Measurements from ENCODE around the gene CHI3L2. TPM values are rescaled to one million over a fixed set of nuclear protein-coding genes. Genes with fewer than 3 reads are reported as not detected.

The CHI3L2 gene
- polyA plus RNA-seq, 1 donor from 2014 or later = not detected

DNA sequence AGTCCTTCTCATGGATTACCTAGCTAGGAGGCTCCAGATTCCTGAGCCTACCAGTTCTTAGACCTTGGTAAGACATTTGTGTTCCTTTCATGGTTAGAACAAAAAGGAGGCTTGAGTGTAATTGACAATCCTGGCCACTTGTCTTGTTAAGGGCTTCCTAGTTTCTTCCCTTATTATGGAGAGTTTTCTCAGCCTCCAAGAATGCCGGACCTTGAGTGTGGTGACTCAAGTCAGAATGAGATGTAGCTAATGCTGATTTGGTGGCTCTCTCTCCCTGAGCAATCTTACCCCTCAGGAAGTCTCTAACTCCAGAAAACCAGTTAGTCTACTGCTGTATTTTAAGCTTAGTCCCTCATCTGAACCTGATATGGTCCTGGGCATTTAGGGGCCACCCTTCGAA is 14.3 kb downstream of the CHI3L2 start:
- Histone ChIP-seq H4K20me1 (ENCODE audit: insufficient read depth) (no peaks in the 10 kb centered on the region), H3K36me3 (ENCODE audit: insufficient read depth, low read length) (no peaks in the 10 kb centered on the region), H3F3A (ENCODE audit: insufficient read depth, low read length, poor library complexity, severe bottlenecking) (no peaks in the 10 kb centered on the region), H3K4me3 (ENCODE audit: low read length) (no peak overlapping the region), H2AFZ (ENCODE audit: low read depth, low read length) (no peak overlapping the region), H3K9ac (ENCODE audit: low read length) (no peak overlapping the region), H3K79me2 (replicated peaks; ENCODE audit: insufficient read depth, low read length) (no peaks in the 10 kb centered on the region), H3K27me3 (ENCODE audit: insufficient read depth, low read depth, low read length) (no peaks in the 10 kb centered on the region), H3K9me3 (ENCODE audit: low read length) (no peaks in the 10 kb centered on the region), H3K4me2 (ENCODE audit: low read length) (no peak overlapping the region), H3K9me2 (ENCODE audit: insufficient read depth, low read length) (no peaks in the 10 kb centered on the region), H3K27ac (ENCODE audit: low read length) (no peak overlapping the region)
- TF ChIP-seq SMC3 (conservative IDR thresholded peaks at IDR 0.05; ENCODE audit: poor library complexity) (no peak), POLR2AphosphoS5 (IDR thresholded peaks at IDR 0.05) (no peak), EP300 (conservative IDR thresholded peaks at IDR 0.05; ENCODE audit: poor library complexity, severe bottlenecking) (no peak), EZH2 (IDR thresholded peaks at IDR 0.05; ENCODE audit: borderline replicate concordance, insufficient read depth, low read length, poor library complexity, severe bottlenecking) (no peak), MXI1 (conservative IDR thresholded peaks at IDR 0.05; ENCODE audit: poor library complexity, severe bottlenecking) (no peak), RAD21 (conservative IDR thresholded peaks at IDR 0.05) (no peak), TAF1 (IDR thresholded peaks at IDR 0.05; ENCODE audit: low read depth) (no peak)
- TF ChIP-seq, protein P1, sequence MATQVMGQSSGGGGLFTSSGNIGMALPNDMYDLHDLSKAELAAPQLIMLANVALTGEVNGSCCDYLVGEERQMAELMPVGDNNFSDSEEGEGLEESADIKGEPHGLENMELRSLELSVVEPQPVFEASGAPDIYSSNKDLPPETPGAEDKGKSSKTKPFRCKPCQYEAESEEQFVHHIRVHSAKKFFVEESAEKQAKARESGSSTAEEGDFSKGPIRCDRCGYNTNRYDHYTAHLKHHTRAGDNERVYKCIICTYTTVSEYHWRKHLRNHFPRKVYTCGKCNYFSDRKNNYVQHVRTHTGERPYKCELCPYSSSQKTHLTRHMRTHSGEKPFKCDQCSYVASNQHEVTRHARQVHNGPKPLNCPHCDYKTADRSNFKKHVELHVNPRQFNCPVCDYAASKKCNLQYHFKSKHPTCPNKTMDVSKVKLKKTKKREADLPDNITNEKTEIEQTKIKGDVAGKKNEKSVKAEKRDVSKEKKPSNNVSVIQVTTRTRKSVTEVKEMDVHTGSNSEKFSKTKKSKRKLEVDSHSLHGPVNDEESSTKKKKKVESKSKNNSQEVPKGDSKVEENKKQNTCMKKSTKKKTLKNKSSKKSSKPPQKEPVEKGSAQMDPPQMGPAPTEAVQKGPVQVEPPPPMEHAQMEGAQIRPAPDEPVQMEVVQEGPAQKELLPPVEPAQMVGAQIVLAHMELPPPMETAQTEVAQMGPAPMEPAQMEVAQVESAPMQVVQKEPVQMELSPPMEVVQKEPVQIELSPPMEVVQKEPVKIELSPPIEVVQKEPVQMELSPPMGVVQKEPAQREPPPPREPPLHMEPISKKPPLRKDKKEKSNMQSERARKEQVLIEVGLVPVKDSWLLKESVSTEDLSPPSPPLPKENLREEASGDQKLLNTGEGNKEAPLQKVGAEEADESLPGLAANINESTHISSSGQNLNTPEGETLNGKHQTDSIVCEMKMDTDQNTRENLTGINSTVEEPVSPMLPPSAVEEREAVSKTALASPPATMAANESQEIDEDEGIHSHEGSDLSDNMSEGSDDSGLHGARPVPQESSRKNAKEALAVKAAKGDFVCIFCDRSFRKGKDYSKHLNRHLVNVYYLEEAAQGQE (IDR thresholded peaks at IDR 0.05; ENCODE audit: borderline replicate concordance) = no peak
- TF ChIP-seq, protein P2, sequence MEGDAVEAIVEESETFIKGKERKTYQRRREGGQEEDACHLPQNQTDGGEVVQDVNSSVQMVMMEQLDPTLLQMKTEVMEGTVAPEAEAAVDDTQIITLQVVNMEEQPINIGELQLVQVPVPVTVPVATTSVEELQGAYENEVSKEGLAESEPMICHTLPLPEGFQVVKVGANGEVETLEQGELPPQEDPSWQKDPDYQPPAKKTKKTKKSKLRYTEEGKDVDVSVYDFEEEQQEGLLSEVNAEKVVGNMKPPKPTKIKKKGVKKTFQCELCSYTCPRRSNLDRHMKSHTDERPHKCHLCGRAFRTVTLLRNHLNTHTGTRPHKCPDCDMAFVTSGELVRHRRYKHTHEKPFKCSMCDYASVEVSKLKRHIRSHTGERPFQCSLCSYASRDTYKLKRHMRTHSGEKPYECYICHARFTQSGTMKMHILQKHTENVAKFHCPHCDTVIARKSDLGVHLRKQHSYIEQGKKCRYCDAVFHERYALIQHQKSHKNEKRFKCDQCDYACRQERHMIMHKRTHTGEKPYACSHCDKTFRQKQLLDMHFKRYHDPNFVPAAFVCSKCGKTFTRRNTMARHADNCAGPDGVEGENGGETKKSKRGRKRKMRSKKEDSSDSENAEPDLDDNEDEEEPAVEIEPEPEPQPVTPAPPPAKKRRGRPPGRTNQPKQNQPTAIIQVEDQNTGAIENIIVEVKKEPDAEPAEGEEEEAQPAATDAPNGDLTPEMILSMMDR (IDR thresholded peaks at IDR 0.05; ENCODE audit: poor library complexity, severe bottlenecking) = no peak

DNA sequence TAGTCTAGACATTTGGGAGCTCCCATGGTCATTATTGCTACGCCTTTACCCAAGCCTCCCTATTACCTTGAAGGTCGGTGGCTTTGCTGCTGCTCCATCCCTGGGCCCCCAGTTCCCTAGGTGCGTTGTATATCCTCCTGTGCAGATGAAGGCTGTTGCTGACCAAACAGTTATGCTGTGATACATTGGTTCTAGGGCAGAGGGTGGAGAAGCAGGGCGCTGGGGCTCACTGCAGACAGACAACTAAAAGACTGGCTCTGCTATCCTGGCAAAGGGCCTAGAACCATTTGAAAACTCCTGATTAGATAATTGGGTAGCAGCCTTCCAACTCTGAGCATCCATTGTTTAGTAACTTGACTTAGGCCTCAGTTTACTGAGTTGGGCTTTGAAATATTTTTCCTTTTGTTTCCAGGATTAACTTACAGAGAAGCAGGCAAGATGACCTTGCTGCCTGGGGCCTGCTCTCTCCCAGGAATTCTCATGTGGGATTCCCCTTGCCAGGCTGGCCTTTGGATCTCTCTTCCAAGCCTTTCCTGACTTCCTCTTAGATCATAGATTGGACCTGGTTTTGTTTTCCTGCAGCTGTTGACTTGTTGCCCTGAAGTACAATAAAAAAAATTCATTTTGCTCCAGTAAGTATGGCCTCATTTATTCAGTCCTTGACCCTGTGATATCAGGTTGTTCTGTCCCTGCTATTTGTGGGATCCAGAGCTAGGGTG is 15.5 kb downstream of the CHI3L2 start:
- Histone ChIP-seq H3K9me2 (ENCODE audit: insufficient read depth, low read length) (no peaks in the 10 kb centered on the region), H2AFZ (ENCODE audit: low read depth, low read length) (no peak overlapping the region), H3K27me3 (ENCODE audit: insufficient read depth, low read depth, low read length) (no peaks in the 10 kb centered on the region), H3K79me2 (replicated peaks; ENCODE audit: insufficient read depth, low read length) (no peaks in the 10 kb centered on the region), H3K9ac (ENCODE audit: low read length) (no peak overlapping the region), H3K36me3 (ENCODE audit: insufficient read depth, low read length) (no peaks in the 10 kb centered on the region), H3K27ac (ENCODE audit: low read length) (no peak overlapping the region), H3K9me3 (ENCODE audit: low read length) (no peaks in the 10 kb centered on the region), H3F3A (ENCODE audit: insufficient read depth, low read length, poor library complexity, severe bottlenecking) (no peaks in the 10 kb centered on the region), H4K20me1 (ENCODE audit: insufficient read depth) (no peaks in the 10 kb centered on the region), H3K4me3 (ENCODE audit: low read length) (no peak overlapping the region), H3K4me2 (ENCODE audit: low read length) (no peak overlapping the region)
- TF ChIP-seq, protein P2 (IDR thresholded peaks at IDR 0.05; ENCODE audit: poor library complexity, severe bottlenecking) = no peak
- TF ChIP-seq, protein P1 (IDR thresholded peaks at IDR 0.05; ENCODE audit: borderline replicate concordance) = no peak
- TF ChIP-seq RAD21 (conservative IDR thresholded peaks at IDR 0.05) = no peak
- TF ChIP-seq TAF1 (IDR thresholded peaks at IDR 0.05; ENCODE audit: low read depth) = no peak
- no peak for TF ChIP-seq EP300 (conservative IDR thresholded peaks at IDR 0.05; ENCODE audit: poor library complexity, severe bottlenecking)
- no peak for TF ChIP-seq EZH2 (IDR thresholded peaks at IDR 0.05; ENCODE audit: borderline replicate concordance, insufficient read depth, low read length, poor library complexity, severe bottlenecking)
- no peak for TF ChIP-seq MXI1 (conservative IDR thresholded peaks at IDR 0.05; ENCODE audit: poor library complexity, severe bottlenecking)
- TF ChIP-seq POLR2AphosphoS5 (IDR thresholded peaks at IDR 0.05) = no peak
- TF ChIP-seq SMC3 (conservative IDR thresholded peaks at IDR 0.05; ENCODE audit: poor library complexity) = no peak
